Measurements from ENCODE around the gene GNL3L.
"Not testable (repeated sequence)": the region's sequence is repeated elsewhere in the genome, so short reads cannot be mapped to it uniquely, and the experiment has no call there.

The GNL3L gene

DNA sequence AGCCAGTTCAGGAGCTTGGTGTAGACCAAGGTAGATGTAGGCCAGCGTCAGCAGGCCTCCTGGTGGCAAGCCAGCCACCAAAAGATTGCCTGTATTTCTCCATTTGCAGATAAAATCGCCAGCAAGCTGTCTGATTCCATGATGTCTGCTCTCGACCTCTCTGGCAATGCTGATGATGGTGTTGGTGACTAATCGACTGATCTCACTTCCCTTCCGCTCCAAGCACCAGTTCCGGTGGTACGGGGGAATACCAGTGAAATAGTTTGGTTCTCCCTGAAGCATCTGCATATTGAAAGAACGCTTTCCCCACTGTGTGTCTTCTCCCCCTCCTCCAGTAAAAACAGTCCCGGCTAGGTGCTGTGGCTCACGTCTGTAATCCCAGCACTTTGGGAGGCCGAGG is 30.4 kb downstream of the GNL3L start:
- no peak for DNase-seq

DNA sequence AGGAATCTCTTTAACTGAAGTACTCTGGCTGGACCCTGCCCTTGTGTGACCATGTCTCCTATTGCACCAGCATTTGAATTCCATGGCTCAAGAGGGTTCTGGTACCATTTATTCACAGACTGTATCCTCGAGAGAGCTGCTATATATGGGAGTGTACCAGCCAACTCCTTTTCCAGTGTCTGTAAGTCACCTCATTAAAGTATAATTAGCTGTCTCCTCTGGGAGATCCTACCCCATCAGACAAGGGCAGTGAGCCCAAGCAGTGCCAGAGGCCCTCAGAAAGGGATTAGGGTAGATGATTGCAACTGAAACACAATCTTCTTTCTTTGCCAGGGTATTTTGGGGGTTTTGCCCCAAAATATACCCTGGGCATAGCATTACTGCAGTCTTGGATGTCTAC is 31.6 kb downstream of the GNL3L start:
- no peak for DNase-seq

DNA sequence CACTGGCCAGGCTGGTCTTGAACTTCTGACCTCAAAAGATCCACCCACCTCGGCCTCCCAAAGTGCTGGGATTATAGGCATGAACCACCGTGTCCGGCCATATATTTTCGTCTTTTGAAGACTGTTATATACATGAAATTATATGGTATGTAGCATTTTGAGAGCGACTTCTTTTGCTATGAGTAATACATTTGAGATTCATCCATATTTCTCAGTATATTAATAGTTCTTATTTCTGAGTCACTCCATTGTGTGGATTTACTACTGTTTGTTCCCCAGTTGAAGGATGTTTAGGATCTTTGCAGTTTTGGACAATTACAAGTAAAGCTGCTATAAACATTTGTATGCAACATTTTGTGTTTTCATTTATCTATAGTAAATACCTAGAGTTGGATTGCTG is 34.9 kb downstream of the GNL3L start:
- no peak for DNase-seq

DNA sequence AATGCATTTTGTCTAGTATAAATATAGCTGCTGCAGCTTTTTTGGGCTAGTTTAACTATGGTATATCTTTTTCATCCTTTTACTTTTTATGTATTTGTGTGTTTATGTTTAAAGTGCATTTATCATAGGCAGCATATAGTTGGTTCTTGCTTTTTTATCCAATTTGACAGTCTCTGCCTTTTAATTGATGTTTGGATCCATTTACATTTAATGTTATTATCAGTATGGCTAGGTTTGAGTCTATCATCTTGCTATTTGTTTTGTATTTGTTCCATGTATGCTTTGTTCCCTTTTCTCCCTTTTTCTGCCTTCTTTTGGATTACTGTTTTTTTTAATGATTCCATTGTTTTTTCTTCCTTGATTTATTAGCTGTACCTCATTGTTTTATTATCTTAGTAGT is 40.3 kb downstream of the GNL3L start:
- DNase-seq, result no peak

DNA sequence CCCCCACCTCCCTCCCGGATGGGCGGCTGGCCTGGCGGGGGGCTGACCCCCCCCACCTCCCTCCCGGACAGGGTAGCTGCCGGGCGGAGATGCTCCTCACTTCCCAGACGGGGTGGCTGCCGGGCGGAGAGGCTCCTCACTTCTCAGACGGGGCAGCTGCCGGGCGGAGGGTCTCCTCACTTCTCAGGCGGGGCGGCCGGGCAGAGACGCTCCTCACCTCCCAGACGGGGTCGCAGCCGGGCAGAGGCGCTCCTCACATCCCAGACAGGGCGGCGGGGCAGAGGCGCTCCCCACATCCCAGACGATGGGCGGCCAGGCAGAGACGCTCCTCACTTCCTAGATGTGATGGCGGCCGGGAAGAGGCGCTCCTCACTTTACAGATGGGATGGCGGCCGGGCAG is 42.6 kb downstream of the GNL3L start:
- DNase-seq, result not testable (repeated sequence)

DNA sequence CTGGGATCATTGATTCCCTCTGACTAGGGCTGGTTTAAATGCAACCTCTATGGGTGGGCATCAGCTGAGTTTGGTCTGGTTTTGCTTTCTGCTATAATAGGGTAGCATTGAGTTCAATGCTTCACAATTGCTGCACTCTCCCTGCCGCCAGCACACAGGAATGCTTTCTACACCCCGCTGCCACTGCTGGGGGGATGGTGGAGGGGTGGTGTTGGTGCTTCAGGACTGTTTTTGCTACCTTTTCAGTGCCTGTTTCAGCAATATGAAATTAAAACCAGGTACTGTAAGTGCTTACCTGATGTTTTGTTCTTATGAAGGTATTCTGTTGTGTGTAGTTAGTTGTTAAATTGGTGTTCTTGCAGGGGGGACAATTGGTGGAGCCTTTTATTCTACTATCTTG is 67.7 kb downstream of the GNL3L start:
- DNase-seq, result no peak

DNA sequence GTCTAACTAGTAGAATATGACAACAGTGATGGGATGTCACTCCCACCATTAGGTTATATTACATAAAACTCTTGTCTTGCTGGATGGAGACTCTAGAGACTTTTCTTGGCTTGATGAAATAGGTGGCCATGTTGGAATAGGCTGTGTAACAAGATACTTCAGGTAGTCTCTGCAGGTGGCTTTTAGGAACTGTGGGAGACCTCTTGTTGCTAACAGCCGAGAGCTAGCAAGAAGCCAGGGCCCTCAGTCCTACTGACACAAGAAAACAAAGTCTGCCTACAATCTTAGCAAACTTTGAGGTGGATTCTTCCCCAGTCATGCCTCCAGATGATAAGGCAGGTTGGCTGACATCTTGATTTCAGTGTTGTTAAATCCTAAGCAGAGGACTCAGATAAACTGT is 72.5 kb downstream of the GNL3L start:
- no peak for DNase-seq

Data from SW 1271 (cell line).